ENCODE measurements around the gene ALOXE3. TPM values are rescaled to one million over a fixed set of nuclear protein-coding genes. Genes with fewer than 3 reads are reported as not detected.

Gene ALOXE3
- total and polyA plus RNA-seq, 2 experiments from 2014 or later: 0.10 to 0.27 TPM

- TF ChIP-seq, protein P1, sequence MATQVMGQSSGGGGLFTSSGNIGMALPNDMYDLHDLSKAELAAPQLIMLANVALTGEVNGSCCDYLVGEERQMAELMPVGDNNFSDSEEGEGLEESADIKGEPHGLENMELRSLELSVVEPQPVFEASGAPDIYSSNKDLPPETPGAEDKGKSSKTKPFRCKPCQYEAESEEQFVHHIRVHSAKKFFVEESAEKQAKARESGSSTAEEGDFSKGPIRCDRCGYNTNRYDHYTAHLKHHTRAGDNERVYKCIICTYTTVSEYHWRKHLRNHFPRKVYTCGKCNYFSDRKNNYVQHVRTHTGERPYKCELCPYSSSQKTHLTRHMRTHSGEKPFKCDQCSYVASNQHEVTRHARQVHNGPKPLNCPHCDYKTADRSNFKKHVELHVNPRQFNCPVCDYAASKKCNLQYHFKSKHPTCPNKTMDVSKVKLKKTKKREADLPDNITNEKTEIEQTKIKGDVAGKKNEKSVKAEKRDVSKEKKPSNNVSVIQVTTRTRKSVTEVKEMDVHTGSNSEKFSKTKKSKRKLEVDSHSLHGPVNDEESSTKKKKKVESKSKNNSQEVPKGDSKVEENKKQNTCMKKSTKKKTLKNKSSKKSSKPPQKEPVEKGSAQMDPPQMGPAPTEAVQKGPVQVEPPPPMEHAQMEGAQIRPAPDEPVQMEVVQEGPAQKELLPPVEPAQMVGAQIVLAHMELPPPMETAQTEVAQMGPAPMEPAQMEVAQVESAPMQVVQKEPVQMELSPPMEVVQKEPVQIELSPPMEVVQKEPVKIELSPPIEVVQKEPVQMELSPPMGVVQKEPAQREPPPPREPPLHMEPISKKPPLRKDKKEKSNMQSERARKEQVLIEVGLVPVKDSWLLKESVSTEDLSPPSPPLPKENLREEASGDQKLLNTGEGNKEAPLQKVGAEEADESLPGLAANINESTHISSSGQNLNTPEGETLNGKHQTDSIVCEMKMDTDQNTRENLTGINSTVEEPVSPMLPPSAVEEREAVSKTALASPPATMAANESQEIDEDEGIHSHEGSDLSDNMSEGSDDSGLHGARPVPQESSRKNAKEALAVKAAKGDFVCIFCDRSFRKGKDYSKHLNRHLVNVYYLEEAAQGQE (IDR thresholded peaks at IDR 0.05; ENCODE audit: unreplicated experiment): no peak
- TF ChIP-seq EZH2 (IDR thresholded peaks at IDR 0.05; ENCODE audit: low read depth, unreplicated experiment): no peak
- TF ChIP-seq POLR2AphosphoS5 (IDR thresholded peaks at IDR 0.05; ENCODE audit: low read depth): no peak
- no peak for TF ChIP-seq ZNF114 (CRISPR knock-in tag; IDR thresholded peaks at IDR 0.05)
- TF ChIP-seq ZNF331 (CRISPR knock-in tag; IDR thresholded peaks at IDR 0.05; ENCODE audit: low read depth): no peak
- TF ChIP-seq EZH2phosphoT487 (IDR thresholded peaks at IDR 0.05; ENCODE audit: unreplicated experiment): no peak
Measured at GRCh38 chr17:8080799-8081219, 37.5 kb downstream of the ALOXE3 start (continued).

GRCh38 chr17:8080208-8080798, 38.0 kb downstream of the ALOXE3 start:
- peak overlapping the region; percentile 89 for H3K4me3 ChIP-seq
- H3K4me1 Mint-ChIP-seq: peaks cover 3% of the 10 kb centered on the region; the same call in 2 of the 3 replicates
- ATAC-seq: peak; percentile 56
- TF ChIP-seq, protein P2, sequence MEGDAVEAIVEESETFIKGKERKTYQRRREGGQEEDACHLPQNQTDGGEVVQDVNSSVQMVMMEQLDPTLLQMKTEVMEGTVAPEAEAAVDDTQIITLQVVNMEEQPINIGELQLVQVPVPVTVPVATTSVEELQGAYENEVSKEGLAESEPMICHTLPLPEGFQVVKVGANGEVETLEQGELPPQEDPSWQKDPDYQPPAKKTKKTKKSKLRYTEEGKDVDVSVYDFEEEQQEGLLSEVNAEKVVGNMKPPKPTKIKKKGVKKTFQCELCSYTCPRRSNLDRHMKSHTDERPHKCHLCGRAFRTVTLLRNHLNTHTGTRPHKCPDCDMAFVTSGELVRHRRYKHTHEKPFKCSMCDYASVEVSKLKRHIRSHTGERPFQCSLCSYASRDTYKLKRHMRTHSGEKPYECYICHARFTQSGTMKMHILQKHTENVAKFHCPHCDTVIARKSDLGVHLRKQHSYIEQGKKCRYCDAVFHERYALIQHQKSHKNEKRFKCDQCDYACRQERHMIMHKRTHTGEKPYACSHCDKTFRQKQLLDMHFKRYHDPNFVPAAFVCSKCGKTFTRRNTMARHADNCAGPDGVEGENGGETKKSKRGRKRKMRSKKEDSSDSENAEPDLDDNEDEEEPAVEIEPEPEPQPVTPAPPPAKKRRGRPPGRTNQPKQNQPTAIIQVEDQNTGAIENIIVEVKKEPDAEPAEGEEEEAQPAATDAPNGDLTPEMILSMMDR (conservative IDR thresholded peaks at IDR 0.05; ENCODE audit: low read depth in 2 of 2): peak in 1 of 2 experiments; percentile 8; a peak in 1 of 4 replicates
- no peak for TF ChIP-seq JUNB (IDR thresholded peaks at IDR 0.05; ENCODE audit: unreplicated experiment)
- TF ChIP-seq POLR2AphosphoS5 (IDR thresholded peaks at IDR 0.05; ENCODE audit: low read depth): no peak
- TF ChIP-seq STAT1 (IDR thresholded peaks at IDR 0.05; ENCODE audit: unreplicated experiment): no peak
- TF ChIP-seq, protein P3, sequence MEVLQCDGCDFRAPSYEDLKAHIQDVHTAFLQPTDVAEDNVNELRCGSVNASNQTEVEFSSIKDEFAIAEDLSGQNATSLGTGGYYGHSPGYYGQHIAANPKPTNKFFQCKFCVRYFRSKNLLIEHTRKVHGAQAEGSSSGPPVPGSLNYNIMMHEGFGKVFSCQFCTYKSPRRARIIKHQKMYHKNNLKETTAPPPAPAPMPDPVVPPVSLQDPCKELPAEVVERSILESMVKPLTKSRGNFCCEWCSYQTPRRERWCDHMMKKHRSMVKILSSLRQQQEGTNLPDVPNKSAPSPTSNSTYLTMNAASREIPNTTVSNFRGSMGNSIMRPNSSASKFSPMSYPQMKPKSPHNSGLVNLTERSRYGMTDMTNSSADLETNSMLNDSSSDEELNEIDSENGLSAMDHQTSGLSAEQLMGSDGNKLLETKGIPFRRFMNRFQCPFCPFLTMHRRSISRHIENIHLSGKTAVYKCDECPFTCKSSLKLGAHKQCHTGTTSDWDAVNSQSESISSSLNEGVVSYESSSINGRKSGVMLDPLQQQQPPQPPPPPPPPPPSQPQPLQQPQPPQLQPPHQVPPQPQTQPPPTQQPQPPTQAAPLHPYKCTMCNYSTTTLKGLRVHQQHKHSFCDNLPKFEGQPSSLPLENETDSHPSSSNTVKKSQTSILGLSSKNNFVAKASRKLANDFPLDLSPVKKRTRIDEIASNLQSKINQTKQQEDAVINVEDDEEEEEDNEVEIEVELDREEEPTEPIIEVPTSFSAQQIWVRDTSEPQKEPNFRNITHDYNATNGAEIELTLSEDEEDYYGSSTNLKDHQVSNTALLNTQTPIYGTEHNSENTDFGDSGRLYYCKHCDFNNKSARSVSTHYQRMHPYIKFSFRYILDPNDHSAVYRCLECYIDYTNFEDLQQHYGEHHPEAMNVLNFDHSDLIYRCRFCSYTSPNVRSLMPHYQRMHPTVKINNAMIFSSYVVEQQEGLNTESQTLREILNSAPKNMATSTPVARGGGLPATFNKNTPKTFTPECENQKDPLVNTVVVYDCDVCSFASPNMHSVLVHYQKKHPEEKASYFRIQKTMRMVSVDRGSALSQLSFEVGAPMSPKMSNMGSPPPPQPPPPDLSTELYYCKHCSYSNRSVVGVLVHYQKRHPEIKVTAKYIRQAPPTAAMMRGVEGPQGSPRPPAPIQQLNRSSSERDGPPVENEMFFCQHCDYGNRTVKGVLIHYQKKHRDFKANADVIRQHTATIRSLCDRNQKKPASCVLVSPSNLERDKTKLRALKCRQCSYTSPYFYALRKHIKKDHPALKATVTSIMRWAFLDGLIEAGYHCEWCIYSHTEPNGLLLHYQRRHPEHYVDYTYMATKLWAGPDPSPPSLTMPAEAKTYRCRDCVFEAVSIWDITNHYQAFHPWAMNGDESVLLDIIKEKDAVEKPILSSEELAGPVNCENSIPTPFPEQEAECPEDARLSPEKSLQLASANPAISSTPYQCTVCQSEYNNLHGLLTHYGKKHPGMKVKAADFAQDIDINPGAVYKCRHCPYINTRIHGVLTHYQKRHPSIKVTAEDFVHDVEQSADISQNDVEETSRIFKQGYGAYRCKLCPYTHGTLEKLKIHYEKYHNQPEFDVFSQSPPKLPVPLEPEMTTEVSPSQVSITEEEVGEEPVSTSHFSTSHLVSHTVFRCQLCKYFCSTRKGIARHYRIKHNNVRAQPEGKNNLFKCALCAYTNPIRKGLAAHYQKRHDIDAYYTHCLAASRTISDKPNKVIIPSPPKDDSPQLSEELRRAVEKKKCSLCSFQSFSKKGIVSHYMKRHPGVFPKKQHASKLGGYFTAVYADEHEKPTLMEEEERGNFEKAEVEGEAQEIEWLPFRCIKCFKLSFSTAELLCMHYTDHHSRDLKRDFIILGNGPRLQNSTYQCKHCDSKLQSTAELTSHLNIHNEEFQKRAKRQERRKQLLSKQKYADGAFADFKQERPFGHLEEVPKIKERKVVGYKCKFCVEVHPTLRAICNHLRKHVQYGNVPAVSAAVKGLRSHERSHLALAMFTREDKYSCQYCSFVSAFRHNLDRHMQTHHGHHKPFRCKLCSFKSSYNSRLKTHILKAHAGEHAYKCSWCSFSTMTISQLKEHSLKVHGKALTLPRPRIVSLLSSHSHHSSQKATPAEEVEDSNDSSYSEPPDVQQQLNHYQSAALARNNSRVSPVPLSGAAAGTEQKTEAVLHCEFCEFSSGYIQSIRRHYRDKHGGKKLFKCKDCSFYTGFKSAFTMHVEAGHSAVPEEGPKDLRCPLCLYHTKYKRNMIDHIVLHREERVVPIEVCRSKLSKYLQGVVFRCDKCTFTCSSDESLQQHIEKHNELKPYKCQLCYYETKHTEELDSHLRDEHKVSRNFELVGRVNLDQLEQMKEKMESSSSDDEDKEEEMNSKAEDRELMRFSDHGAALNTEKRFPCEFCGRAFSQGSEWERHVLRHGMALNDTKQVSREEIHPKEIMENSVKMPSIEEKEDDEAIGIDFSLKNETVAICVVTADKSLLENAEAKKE (CRISPR knock-in tag; IDR thresholded peaks at IDR 0.05): no peak
- no peak for TF ChIP-seq CREB1 (CRISPR knock-in tag; IDR thresholded peaks at IDR 0.05; ENCODE audit: low read depth)

More at GRCh38 chr17:8080208-8080798, 38.0 kb downstream of the ALOXE3 start:
- no peaks in the 10 kb centered on the region for H3K79me2 ChIP-seq (replicated peaks; ENCODE audit: insufficient read depth)
- peak overlapping the region; percentile 95 for H3K4me2 ChIP-seq
- peaks cover 5% of the 10 kb centered on the region; the same call in 2 of the 3 replicates for H3K9me3 Mint-ChIP-seq
- peak overlapping the region; percentile 99 for H2AFZ ChIP-seq
- H3K4me1 ChIP-seq (ENCODE audit: insufficient read depth): peaks cover 10% of the 10 kb centered on the region; the same call in 1 of the 2 replicates
- no peaks in the 10 kb centered on the region for H3K9me2 ChIP-seq (ENCODE audit: insufficient read depth)
- peak overlapping the region; percentile 88 for H3K4me3 Mint-ChIP-seq
- peaks cover 2% of the 10 kb centered on the region; the same call in 1 of the 3 replicates for H3K36me3 Mint-ChIP-seq (ENCODE audit: low read depth)
- H3K27me3 Mint-ChIP-seq (ENCODE audit: insufficient read depth, low read depth, poor library complexity): peaks cover 43% of the 10 kb centered on the region
- H3K27me3 ChIP-seq (ENCODE audit: insufficient read depth): peaks cover 74% of the 10 kb centered on the region
- H3K27ac ChIP-seq (ENCODE audit: low read depth): no peak overlapping the region
- no peaks in the 10 kb centered on the region for H3F3A ChIP-seq (replicated peaks; ENCODE audit: low read depth)
- 0 out of 2 replicates have a peak, but pooled peaks cover 5% of the 10 kb centered on the region for H4K20me1 ChIP-seq (replicated peaks; ENCODE audit: insufficient read depth)
- H3K36me3 ChIP-seq (ENCODE audit: insufficient read depth): no peaks in the 10 kb centered on the region
- H3K27ac Mint-ChIP-seq: no peak overlapping the region
- peak; percentile 70 for DNase-seq (ENCODE audit: low spot score)

Data from GM23338 (cell line).